H1 (cell line): Measurements from ENCODE around the gene ZBTB20. TPM values are rescaled to one million over a fixed set of nuclear protein-coding genes. Genes with fewer than 3 reads are reported as not detected.

Source experiments
- CTCF ChIA-PET: fragments of 300-600 bp; sonication (Branson Sonifier 250); formaldehyde crosslinking; loops from one replicate; lab custom pipeline; 2021; ENCODE audit not compliant: partially characterized antibody; lab: Charles Lee
- POLR2A ChIA-PET: fragments of 300-600 bp; sonication (Branson Sonifier 250); formaldehyde crosslinking; loops from one replicate; lab custom pipeline; 2021; ENCODE audit warnings: inconsistent platforms; ENCODE audit not compliant: partially characterized antibody; lab: Charles Lee
- DNase-seq, 2 experiments: peaks; one replicate each; pipeline versions ENCODE4 v3.0.0 to v3.0.0-alpha.2; 2010 to 2022; ENCODE audit warnings: low spot score in 2 of 2, low read depth in 1 of 2, mixed read lengths in 1 of 2
- FAIRE-seq: peaks from 2 replicates; lab custom pipeline; 2011; peaks lifted over from hg19 to GRCh38; lab: Jason Lieb, UNC
- H2AFZ ChIP-seq: 2 replicates; pipeline ENCODE4 v1.8.1; 2012; ENCODE audit warnings: low read length, inconsistent platforms
- H2AK5ac ChIP-seq: 2 replicates; pipeline ENCODE4 v1.6.1; 2013; ENCODE audit warnings: low read depth, low read length
- H2BK120ac ChIP-seq: replicated peaks from 2 replicates; pipeline ENCODE3; 2013; ENCODE audit warnings: low read depth, low read length, inconsistent platforms
- H2BK12ac ChIP-seq: 2 replicates; pipeline ENCODE4 v1.6.1; 2013; ENCODE audit warnings: low read depth, low read length
- H2BK15ac ChIP-seq: 2 replicates; pipeline ENCODE4 v1.6.1; 2013; ENCODE audit warnings: low read length
- H2BK20ac ChIP-seq: 2 replicates; pipeline ENCODE4 v1.6.1; 2013; ENCODE audit warnings: low read length
- H2BK5ac ChIP-seq: 2 replicates; pipeline ENCODE4 v1.6.1; 2013; ENCODE audit warnings: low read depth, low read length
- H3K14ac ChIP-seq: 2 replicates; pipeline ENCODE4 v1.6.1; 2013; ENCODE audit warnings: inconsistent platforms; ENCODE audit not compliant: insufficient read length
- H3K18ac ChIP-seq: 2 replicates; pipeline ENCODE4 v1.6.1; 2013; ENCODE audit warnings: low read length; ENCODE audit errors: extremely low read depth
- H3K23ac ChIP-seq: 2 replicates; pipeline ENCODE4 v1.6.1; 2013; ENCODE audit warnings: inconsistent platforms; ENCODE audit not compliant: insufficient read length
- H3K23me2 ChIP-seq: 2 replicates; pipeline ENCODE4 v1.6.1; 2013; ENCODE audit warnings: low read depth, low read length
- H3K27ac ChIP-seq: 2 replicates; pipeline ENCODE4 v1.6.1; 2011; ENCODE audit warnings: low read depth, low read length, inconsistent platforms
- H3K27me3 ChIP-seq, 4 experiments: replicated peaks in 1 of 4; 1 replicate in 1 of 4; 2 replicates in 3 of 4; pipeline versions ENCODE4 v1.6.1 to v1.8.1; 2011 to 2013; ENCODE audit warnings: low read length in 3 of 4, mild to moderate bottlenecking in 3 of 4, inconsistent platforms in 2 of 4, mixed read lengths in 2 of 4, moderate library complexity in 1 of 4; ENCODE audit not compliant: control insufficient read depth in 3 of 4, insufficient read depth in 3 of 4; ENCODE audit errors: extremely low read depth in 1 of 4
- H3K36me3 ChIP-seq, 4 experiments: 2 replicates each; pipeline versions ENCODE4 v1.6.1 to v1.8.1; 2011 to 2013; ENCODE audit warnings: mild to moderate bottlenecking in 4 of 4, low read length in 3 of 4, moderate library complexity in 2 of 4, control low read depth in 1 of 4, inconsistent platforms in 1 of 4; ENCODE audit not compliant: insufficient read depth in 4 of 4, control insufficient read depth in 2 of 4
- H3K4ac ChIP-seq: replicated peaks from 2 replicates; pipeline ENCODE3; 2013; ENCODE audit warnings: low read length, low read depth, mixed read lengths, inconsistent platforms; ENCODE audit not compliant: insufficient read length
- H3K4me1 ChIP-seq, 4 experiments: replicated peaks in 1 of 4; 1 replicate in 1 of 4; 2 replicates in 3 of 4; pipeline versions ENCODE4 v1.6.1 to v1.8.1; 2011 to 2013; ENCODE audit warnings: low read length in 3 of 4, inconsistent platforms in 2 of 4, mixed read lengths in 1 of 4; ENCODE audit not compliant: insufficient read depth in 4 of 4, control insufficient read depth in 3 of 4
- H3K4me2 ChIP-seq, 2 experiments: 2 replicates each; pipeline versions ENCODE4 v1.6.1 to v1.8.1; 2011 to 2013; ENCODE audit warnings: low read depth in 2 of 2, low read length in 2 of 2, control low read depth in 1 of 2, inconsistent platforms in 1 of 2, mild to moderate bottlenecking in 1 of 2; ENCODE audit not compliant: insufficient read depth in 1 of 2
- H3K4me3 ChIP-seq, 4 experiments: fragments of 200-600, 300-600 bp in 1 of 4; sonication (generic), shearing (Covaris generic), sonication (Bioruptor Twin) in 1 of 4; 2 replicates each; pipeline versions ENCODE4 v1.5.1 to v1.8.1; 2011 to 2016; ENCODE audit warnings: low read length in 4 of 4, low read depth in 3 of 4, control low read depth in 2 of 4, inconsistent platforms in 2 of 4, mild to moderate bottlenecking in 2 of 4, mixed read lengths in 1 of 4, moderate library complexity in 1 of 4; ENCODE audit not compliant: insufficient read depth in 2 of 4; ENCODE audit errors: extremely low read depth in 1 of 4
- H3K56ac ChIP-seq: replicated peaks from 2 replicates; pipeline ENCODE3; 2013; ENCODE audit warnings: low read depth, mild to moderate bottlenecking, mixed read lengths, low read length, inconsistent platforms; ENCODE audit not compliant: insufficient read length
- H3K79me1 ChIP-seq: 2 replicates; pipeline ENCODE4 v1.6.1; 2013; ENCODE audit warnings: low read depth, low read length, control low read depth
- H3K79me2 ChIP-seq, 2 experiments: 2 replicates each; pipeline versions ENCODE4 v1.6.1 to v1.8.1; 2012 to 2013; ENCODE audit warnings: low read length in 2 of 2, mild to moderate bottlenecking in 2 of 2, inconsistent platforms in 1 of 2; ENCODE audit not compliant: insufficient read depth in 2 of 2, control insufficient read depth in 1 of 2
- H3K9ac ChIP-seq, 4 experiments: replicated peaks in 1 of 4; 1 replicate in 1 of 4; 2 replicates in 3 of 4; pipeline versions ENCODE4 v1.6.1 to v1.8.1; 2011 to 2013; ENCODE audit warnings: low read depth in 3 of 4, low read length in 3 of 4, control low read depth in 2 of 4, mild to moderate bottlenecking in 2 of 4, moderate library complexity in 2 of 4, inconsistent platforms in 1 of 4; ENCODE audit errors: extremely low read depth in 1 of 4
- H3K9me3 ChIP-seq, 2 experiments: 2 replicates each; pipeline versions ENCODE4 v1.6.1 to v1.8.1; 2012 to 2013; ENCODE audit warnings: mild to moderate bottlenecking in 2 of 2, moderate library complexity in 2 of 2, control low read depth in 1 of 2, inconsistent platforms in 1 of 2, low read depth in 1 of 2, low read length in 1 of 2, mixed read lengths in 1 of 2; ENCODE audit not compliant: insufficient read depth in 2 of 2
- H4K20me1 ChIP-seq, 2 experiments: replicated peaks in 1 of 2; 2 replicates each; pipeline versions ENCODE3 to v1.8.1; 2011 to 2013; ENCODE audit warnings: inconsistent platforms in 2 of 2, low read length in 2 of 2, mild to moderate bottlenecking in 1 of 2; ENCODE audit not compliant: insufficient read depth in 2 of 2, control insufficient read depth in 1 of 2
- H4K5ac ChIP-seq: 2 replicates; pipeline ENCODE4 v1.6.1; 2013; ENCODE audit warnings: low read length, low read depth, mixed read lengths, inconsistent platforms; ENCODE audit not compliant: insufficient read length
- H4K8ac ChIP-seq: 2 replicates; pipeline ENCODE4 v1.8.0; 2013; ENCODE audit warnings: mild to moderate bottlenecking, moderate library complexity, low read length, inconsistent platforms; ENCODE audit not compliant: insufficient read depth; ENCODE audit errors: extremely low read depth
- H4K91ac ChIP-seq: replicated peaks from 2 replicates; pipeline ENCODE3; 2013; ENCODE audit warnings: low read length, mixed read lengths, inconsistent platforms; ENCODE audit not compliant: insufficient read length
- EZH2 ChIP-seq: fragments of 200-600 bp; sonication (generic); IDR thresholded peaks from 2 replicates; pipeline ENCODE4 v1.7.1; 2012; ENCODE audit warnings: low read depth, mild to moderate bottlenecking, moderate library complexity, low read length, inconsistent platforms; ENCODE audit not compliant: severe bottlenecking
- RFX5 ChIP-seq: IDR thresholded peaks from 2 replicates; pipeline ENCODE4 v1.6.1; 2011; ENCODE audit warnings: low read depth, low read length, improper control_type of control experiment, borderline replicate concordance
- ZNF274 ChIP-seq: IDR thresholded peaks from 2 replicates; pipeline ENCODE4 v1.7.0; 2012; ENCODE audit warnings: low read length, borderline replicate concordance; ENCODE audit errors: extremely low read depth
- WGBS, 2 experiments: shearing (Covaris generic) in 1 of 2; methylation state at CpG; one replicate each; pipeline versions ENCODE4 v1.1.6 to v1.1.7; 2013 to 2015; ENCODE audit warnings: low lambda C conversion rate in 2 of 2, mixed read lengths in 2 of 2, inconsistent platforms in 1 of 2, low coverage in 1 of 2, missing lambda C conversion rate in 1 of 2; ENCODE audit not compliant: insufficient replicate concordance in 2 of 2, insufficient coverage in 1 of 2, insufficient read length in 1 of 2; ENCODE audit errors: extremely low coverage in 1 of 2, missing lambda C conversion rate in 1 of 2; 5-methylcytosine and 5-hydroxymethylcytosine counted together
- polyA plus RNA-seq, 7 experiments: library from polyadenylated mRNA; depleted of rRNA in 3 of 7; stranded (reverse) in 5 of 7; unstranded in 2 of 7; fragments of >200 nt in 5 of 7; fragments of 200-250 nt in 2 of 7; gene quantifications; 1 replicate in 5 of 7; 2 replicates in 1 of 7; 4 replicates in 1 of 7; pipeline versions ENCODE4 v1.2.1 to v1.2.3, GENCODE V29; 2011 to 2013; ENCODE audit warnings: missing spikeins in 2 of 7, mixed read lengths in 2 of 7
- total RNA-seq: library from RNA; stranded (reverse); fragmentation: NEBNext Ultra II Directional; extraction: Animal tissue kit (Norgen Biotek cat#: 25700); gene quantifications from 2 replicates; pipeline ENCODE4 v1.2.1, GENCODE V29; 2021

ZBTB20 gene
- total and polyA plus RNA-seq, 2 of the 8 experiments (the other 6 are each of a cell fraction or from before 2014, with no cell fraction given), result 0.35 to 1.3 TPM

DNA sequence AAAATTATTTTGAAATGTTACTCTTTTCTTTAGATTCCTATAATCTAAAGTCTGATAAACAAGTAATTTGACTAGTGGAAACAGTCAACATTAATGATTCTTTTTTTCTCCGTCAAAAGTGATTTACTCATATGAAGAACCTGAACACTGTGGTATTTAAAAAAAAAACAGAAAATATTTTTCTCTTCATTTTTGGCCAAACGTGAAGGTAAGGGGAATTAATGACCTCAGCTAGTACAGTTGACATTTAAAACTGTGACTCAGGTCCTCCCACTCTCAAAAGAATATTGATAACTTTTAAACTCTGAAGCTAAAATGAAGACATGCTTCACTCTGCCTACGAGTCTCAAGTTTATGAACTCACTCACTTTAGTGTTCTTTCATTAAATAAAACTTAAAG, 818.7 kb downstream of the ZBTB20 start:
- ChIA-PET POLR2A (no interaction called here), CTCF (no interaction called here)
- Histone ChIP-seq H3K27ac (no peak overlapping the region), H2AK5ac (no peak overlapping the region), H3K18ac (no peak overlapping the region), H3K4ac (no peak overlapping the region), H3K79me1 (no peaks in the 10 kb centered on the region), H4K20me1 (no peaks in the 10 kb centered on the region), H4K8ac (no peak overlapping the region), H3K56ac (no peak overlapping the region), H2BK20ac (no peak overlapping the region), H2BK12ac (no peak overlapping the region), H3K9ac (no peak overlapping the region), H3K4me2 (no peak overlapping the region), H2BK120ac (no peak overlapping the region), H2AFZ (no peak overlapping the region), H3K14ac (no peak overlapping the region), H2BK15ac (no peak overlapping the region), H3K23me2 (no peaks in the 10 kb centered on the region), H3K23ac (no peak overlapping the region), H3K36me3 (no peaks in the 10 kb centered on the region), H3K4me3 (no peak overlapping the region), H4K91ac (no peak overlapping the region), H3K79me2 (no peaks in the 10 kb centered on the region), H3K27me3 (no peaks in the 10 kb centered on the region), H4K5ac (no peak overlapping the region), H2BK5ac (no peak overlapping the region), H3K4me1 (peaks cover 0 to 8% (median 2%) of the 10 kb centered on the region in 4 experiments; a peak in 2 of 7 replicates), H3K9me3 (peaks cover 0 to 3% of the 10 kb centered on the region in 2 experiments; a peak in 1 of 4 replicates)
- FAIRE-seq (no peak), DNase-seq (no peak)
- WGBS, 2 experiments, result 85% methylated on average over 3 of the region's 3 CpGs; no CpG with 5 or more reads in 1 of the 2 experiments
- no peak for TF ChIP-seq EZH2
- no peak for TF ChIP-seq RFX5
- TF ChIP-seq ZNF274, result no peak
